Measurements from ENCODE around the gene SRSF6.
A peak's percentile ranks its signal among the peaks of the same experiment; 100 is the strongest.
"Not testable (repeated sequence)": the region's sequence is repeated elsewhere in the genome, so short reads cannot be mapped to it uniquely, and the experiment has no call there.

Gene SRSF6

DNA sequence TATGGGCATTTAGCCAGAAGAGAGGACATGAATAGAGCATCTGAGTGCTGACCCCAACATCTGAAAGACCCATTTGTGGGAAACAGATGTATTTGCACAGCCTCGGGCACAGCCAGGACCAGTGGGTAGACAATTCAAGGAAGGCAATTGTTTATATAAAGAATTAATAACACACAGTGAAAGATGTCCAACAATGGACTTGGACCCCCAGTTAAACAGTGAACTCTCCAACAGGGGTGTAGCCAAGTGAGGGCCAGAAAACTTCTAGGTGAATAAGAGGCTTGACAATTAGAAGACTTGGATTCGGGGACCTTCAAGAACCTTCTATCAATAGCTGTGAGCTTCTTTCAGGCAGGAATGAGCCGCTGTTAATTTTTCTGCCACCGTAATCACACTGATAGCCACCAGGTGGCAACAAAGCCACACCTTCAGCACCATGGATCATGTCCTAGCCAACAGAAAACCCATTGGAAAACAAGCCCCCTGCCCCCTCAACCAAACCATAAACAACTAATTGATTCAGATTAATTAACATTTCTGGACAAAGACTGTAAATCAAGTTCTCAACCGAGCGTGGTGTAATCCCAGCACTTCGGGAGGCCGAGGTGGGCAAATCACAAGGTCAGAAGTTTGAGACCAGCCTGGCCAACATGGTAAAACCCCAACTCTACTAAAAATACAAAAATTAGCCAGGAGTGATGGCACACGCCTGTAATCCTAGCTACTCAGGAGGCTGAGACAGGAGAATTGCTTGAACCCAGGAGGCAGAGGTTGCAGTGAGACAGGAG is 8.8 kb upstream of the SRSF6 start:
- DNase-seq (ENCODE audit: low read depth in 2 of 2), result peak; percentile 5 to 12

DNA sequence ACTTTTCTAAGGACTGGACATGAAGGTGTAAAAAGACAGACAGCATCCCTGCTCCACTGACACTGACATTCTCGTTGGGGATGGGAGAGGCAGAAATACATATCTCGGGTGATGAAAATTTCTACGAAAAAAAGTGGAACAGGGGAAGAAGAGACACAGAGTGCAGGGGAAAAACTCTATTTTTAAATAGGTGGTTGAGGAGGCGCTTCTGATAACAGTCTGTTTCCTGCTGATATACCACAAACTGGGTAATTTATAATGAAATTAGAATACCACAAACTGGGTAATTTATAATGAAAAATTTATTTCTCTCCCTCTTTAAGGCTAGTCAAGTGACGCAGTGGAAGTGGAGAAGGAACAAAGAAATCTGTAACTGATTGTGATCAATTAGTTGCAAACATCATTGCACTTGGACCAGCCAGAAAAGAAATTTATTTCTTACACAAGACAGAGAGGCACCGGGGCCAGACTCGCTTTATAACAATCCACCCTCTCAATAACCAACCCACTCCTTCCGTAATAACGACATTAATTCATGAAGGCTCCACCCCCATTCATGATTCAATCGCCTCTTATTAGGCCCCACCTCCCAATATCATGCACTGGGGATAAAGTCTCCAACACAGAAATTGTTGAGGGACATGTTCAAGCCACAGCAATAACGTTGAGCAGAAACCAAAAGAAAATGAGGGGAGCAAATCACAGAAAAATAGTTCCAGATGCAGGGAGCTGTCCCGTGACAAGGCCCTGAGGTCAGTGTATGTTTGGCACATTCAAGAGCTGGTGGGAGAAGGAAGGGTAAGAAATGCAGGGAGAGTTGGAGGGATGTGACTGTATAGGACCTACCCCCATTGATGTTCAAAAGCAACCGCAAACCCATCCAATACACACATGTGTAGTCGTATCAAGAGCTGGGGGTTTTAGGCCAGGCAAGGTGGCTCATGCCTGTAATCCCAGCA is 6.6 kb upstream of the SRSF6 start:
- no peak for DNase-seq (ENCODE audit: low read depth in 2 of 2)

DNA sequence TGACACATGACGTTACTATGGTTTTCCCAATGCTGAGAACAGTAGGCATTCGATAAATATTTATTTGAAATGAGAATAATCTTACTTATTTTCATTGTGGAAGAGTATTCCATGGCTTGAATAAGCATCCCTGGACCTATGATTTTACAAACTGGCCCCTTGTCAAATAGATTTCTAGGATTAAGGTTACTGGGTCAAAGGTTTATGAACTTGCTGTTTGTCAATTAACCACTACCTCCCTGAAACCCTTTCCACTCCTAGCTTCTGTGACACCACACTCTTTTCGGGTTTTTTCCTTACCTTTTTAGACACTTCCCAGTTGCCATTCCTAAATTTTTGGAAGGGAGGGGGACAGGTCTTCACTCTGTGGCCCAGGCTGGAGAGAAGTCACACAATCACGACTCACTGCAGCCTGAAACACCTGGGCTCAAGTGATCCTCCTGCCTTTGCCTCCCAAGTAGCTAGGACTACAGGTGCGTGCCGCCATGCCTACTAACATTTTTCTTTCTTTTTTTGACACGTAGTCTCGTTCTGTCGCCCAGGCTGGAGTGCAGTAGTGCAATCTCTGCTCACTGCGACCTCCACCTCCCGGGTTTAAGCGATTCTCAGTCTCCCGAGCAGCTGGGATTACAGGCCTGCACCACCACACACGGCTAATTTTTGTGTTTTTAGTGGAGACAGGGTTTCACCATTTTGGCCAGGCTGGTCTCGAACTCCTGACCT is 5.1 kb upstream of the SRSF6 start:
- DNase-seq (ENCODE audit: low read depth in 2 of 2), result no peak

- not testable (repeated sequence) for DNase-seq (ENCODE audit: low read depth in 2 of 2)
Observed at GRCh38 chr20:43456252-43456651, 1.4 kb upstream of the SRSF6 start.

DNA sequence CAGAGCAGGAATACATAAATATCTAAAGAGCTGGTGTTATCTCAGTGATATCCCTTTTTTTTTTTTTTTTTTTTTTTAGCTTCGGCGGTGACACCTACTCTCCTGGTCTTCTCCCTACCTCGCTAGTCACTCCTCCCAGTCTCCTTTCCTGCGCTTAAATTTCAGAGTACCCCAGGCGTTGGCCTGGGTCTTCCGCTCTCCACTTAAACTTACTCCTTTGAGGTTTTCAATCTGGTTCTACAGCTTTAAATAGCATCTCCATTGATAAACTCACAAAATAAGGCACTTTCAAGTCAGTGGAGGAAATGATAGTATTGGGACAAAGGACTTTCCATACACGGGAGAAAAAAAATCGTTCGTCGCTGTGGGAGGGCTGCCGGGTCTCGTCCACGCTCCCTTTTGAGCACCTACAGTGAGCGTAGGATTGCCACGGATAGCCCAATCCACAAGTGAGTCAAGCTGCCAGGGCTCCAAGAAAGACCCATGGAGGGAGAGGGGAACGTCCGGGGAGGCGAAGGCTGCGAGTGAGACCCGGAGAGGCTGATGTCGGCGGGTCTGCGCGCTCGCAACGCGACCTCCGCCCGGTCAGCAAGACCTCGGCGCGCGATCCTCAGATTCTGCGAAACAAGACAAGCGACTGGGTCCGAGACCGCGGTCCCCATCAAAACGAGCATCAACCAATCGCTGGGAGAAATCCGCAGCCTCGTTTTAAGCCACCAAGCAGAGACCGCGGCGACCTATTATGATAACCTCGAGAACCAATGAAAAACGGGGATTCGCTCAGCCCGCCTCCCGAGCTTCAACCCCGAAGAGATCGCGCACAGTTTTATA is 672 bp upstream of the SRSF6 start:
- peak; percentile 77 to 81 for DNase-seq (ENCODE audit: low read depth in 2 of 2)

GRCh38 chr20:43458422-43458924 is 777 bp downstream of the SRSF6 start:
- DNase-seq (ENCODE audit: low read depth in 2 of 2), result no peak

DNA sequence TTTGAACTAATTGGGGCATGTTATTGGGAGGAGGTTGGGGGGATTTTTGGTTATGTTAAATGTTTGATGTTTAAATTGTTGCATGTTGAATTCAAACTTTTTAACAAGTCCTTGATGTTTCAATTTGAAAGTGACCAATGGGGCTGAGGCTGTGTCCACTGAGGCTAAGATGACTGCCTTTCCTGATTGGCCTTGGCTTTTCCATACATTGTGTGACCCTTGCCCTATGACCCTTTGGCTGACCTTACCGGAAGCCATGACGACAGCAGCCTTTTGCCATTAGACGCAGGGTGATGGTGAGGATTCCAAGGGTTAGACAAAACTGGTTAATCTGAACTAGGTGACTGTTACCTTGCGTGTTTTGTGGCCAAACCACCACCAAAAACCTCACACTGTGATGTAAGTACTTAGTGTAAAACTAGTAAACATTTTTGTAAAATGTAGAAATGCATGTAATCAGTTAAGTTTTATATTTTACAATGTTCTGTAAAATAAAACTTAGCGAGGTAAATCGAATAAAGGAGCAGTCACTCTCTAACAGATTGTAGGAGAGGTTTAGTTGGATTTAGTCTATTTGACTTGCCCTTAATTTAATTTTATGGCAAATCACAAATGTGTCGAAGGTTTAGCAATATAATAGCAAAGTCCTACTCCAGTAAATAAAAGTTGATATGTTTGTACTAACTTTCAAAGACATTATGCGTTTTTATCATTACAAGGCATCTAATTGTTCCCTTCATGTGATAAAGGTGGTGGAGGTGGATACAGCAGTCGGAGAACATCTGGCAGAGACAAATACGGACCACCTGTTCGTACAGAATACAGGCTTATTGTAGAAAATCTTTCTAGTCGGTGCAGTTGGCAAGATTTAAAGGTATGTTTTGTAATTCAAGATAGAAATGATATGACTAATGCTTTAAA is 1.6 kb downstream of the SRSF6 start:
- DNase-seq (ENCODE audit: low read depth in 2 of 2), result no peak

DNA sequence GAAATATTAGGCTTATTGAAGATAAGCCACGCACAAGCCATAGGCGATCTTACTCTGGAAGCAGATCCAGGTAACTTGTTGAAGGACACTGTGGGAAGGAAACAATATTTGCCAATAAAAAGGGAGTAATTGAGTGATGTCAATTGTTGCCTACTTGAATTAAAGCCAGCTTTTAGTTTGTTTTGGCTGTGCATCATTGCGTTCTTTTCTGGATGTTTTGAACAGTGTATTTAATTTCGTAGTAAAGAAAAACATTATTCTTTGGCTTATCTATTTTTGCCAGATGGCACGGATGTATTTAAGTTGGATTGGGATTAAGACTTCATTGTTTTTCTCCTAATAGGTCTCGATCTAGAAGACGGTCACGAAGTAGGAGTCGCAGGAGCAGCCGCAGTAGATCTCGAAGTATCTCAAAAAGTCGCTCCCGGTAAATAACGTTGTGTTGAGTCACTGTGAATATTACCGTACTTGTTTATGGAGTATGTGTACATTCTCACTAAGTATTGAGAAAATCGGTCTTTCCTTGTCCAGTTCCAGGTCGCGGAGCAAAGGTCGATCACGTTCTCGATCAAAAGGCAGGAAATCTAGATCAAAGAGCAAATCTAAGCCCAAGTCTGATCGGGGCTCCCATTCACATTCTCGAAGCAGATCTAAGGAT is 2.6 kb downstream of the SRSF6 start:
- DNase-seq (ENCODE audit: low read depth in 2 of 2), result no peak

GRCh38 chr20:43460830-43461200 is 3.1 kb downstream of the SRSF6 start:
- no peak for DNase-seq (ENCODE audit: low read depth in 2 of 2)

DNA sequence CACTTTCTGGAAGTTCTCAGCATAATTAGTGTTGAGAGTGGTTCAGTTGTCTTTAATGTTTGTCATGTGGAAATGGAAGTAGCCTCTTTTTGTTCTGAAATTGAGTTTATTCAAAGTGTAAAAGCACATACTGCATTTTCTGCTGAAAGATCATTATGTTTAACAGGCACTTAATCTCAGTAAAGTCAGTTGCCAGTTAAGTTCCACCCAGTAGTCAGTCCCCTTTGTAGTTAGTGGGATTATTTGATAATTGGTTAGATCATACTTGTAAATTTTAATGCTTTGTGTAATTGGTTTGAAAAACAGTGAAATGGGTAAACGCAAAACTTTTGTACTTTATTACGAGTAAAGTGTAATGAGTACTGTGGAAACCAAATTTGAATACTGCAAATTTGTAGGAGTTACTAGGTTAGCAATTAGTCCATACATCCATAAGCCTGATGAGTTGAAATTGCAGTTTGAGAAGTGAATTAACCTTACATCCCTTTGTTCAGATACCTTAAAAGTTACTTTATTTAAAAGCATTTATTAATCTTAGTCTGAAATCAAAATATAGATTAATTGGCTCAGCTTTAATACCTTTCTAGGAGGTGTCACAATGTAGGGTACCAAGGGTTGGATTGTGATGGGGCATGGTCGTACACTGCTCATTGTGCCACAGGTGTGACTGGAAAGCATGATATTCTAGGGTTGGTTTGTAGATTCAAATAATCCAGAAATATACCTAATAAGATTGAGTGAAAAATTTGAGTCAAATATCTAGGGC is 4.4 kb downstream of the SRSF6 start:
- DNase-seq (ENCODE audit: low read depth in 2 of 2), result no peak

DNA sequence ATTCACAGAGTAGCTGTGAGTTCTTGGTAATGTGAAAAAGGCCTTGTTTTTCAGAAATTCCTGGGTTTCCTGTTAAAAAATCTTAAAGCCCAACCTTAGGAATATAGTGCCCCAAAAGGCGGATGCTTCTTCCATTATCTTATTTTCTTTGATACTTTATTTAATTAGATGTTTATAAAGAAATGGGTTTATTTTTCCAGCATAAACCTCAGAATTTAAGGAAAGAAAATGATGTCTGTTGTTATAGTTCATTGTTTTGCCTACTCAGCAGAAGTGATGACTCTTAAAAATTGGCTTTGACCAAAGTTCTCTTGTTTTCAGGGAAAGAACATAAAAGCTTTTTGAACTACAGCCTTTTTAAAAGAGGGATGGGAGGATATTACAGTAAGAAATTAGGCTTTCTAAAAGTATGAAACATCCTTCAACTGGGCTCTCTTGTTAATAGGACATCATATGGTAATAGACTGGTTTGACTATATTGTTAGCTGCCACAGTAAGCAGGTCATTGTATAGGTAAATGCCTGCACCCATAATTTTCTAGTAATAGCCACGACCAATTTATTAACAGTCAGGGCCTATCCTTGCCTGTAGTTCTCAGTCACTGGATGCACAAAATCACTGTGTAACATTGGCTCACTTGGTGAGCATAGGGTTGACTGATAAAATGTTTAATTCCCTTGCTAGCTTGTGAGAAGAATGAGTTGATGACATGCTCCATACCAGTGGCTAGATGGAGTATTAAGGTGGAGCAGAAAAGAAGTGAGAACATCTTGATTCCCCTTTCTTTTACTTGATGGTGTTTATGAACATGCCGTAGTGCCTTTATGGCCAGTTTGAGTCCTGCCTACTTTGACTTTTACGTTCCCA is 5.2 kb downstream of the SRSF6 start:
- DNase-seq (ENCODE audit: low read depth in 2 of 2), result no peak

GRCh38 chr20:43463527-43464218 is 6.0 kb downstream of the SRSF6 start:
- DNase-seq (ENCODE audit: low read depth in 2 of 2), result no peak

DNA sequence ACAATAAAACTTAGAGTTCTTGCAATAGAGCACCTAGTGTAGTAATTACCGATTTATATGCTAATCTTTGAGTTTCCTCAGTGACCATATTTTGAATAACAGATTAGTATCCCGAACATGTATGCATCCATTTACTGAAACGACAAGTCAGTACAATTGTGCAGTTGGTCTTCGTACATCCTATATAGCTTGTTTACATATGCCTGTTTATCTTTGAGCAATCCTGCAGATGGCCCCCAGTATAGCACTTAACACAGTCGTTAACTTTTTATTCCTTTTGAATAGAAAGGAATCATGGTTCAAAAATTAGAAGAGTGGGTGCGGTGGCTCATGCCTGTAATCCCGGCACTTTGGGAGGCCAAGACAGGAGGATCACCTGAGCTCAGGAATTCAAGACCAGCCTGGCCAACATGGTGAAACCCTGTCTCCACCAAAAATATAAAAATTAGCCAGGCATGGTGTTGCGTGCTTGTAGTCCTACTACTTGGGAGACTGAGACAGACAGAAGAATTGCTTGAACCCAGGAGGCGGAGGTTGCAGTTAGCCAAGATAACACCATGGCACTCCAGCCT is 6.6 kb downstream of the SRSF6 start:
- DNase-seq (ENCODE audit: low read depth in 2 of 2), result no peak

DNA sequence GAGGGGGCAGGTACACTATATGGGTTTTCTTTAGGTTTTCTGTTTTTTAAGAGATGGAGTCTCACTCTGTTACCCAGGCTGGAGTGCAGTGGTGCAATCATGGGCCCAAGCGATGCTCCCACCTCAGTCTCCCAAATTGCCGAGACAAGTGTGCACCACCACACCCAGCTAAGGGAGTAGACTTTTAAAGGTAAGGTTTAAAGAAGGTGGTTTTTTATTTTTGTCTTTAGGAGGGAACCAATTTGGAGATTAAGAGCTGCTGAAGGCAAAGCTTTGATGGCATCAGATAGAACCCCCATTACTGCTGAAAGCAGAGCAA is 7.9 kb downstream of the SRSF6 start:
- DNase-seq (ENCODE audit: low read depth in 2 of 2), result no peak

GRCh38 chr20:43467589-43467988 is 9.9 kb downstream of the SRSF6 start:
- no peak for DNase-seq (ENCODE audit: low read depth in 2 of 2)

DNA sequence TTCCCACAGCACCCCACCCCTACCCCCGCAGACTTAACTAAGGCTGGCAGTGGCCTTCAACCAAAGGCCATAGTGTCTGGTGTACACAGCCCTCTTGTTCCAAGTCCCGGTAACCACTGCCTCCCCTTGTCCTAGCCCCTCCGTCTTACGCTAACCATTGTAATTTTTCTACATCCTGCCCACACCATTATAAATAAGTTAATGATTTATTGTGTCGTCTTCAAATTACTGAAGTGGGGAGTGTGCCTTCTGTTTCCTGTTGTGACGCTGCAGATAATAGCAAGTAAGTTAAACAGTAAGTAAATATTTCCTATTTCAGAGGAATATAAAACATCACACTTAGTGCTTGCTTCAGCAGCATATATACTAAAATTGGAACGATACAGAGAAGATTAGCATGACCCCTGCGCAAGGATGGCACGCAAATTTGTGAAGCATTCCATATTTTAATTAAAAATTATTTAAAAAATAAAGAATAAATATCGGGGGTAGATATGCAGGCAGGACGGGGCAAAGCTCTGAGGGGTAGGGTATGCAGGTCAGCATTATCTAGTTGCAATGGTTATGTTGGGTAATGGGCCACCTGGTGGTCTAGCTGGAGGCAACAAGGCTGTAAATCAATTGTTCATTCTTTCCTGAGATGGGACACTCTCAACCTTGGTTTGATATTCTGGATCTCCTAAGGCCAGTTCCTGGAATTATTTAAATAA is 15.1 kb downstream of the SRSF6 start:
- no peak for DNase-seq (ENCODE audit: low read depth in 2 of 2)

GRCh38 chr20:43473381-43473704 is 15.6 kb downstream of the SRSF6 start:
- no peak for DNase-seq (ENCODE audit: low read depth in 2 of 2)
